Smooth muscle cell (in vitro differentiated cells): ENCODE data around the gene TM2D1. TPM values are rescaled to one million over a fixed set of nuclear protein-coding genes. Genes with fewer than 3 reads are reported as not detected.

Source experiments
- DNase-seq: peaks from one replicate; lab custom pipeline; 2025; ENCODE audit not compliant: unreplicated experiment; lab: John Stamatoyannopoulos, UW
- H2AFZ ChIP-seq: fragments of 200-600 bp; sonication (generic); 2 replicates; pipeline ENCODE4 v1.6.0; 2016; ENCODE audit warnings: antibody characterized with exemption, low read depth, mild to moderate bottlenecking
- H3F3A ChIP-seq: fragments of 200-600 bp; sonication (generic); 2 replicates; pipeline ENCODE4 v1.6.0; 2017; ENCODE audit warnings: antibody characterized with exemption, low read depth
- H3K27ac ChIP-seq: fragments of 200-600 bp; sonication (generic); 2 replicates; pipeline ENCODE4 v1.5.1; 2016; ENCODE audit warnings: low read depth, mild to moderate bottlenecking
- H3K27me3 ChIP-seq: fragments of 200-600 bp; sonication (generic); 2 replicates; pipeline ENCODE4 v1.6.1; 2016; ENCODE audit warnings: low read depth, mild to moderate bottlenecking
- H3K36me3 ChIP-seq: fragments of 200-600 bp; sonication (generic); 2 replicates; pipeline ENCODE4 v1.5.1; 2016; ENCODE audit warnings: low read depth
- H3K4me1 ChIP-seq: fragments of 200-600 bp; sonication (generic); 2 replicates; pipeline ENCODE4 v1.5.1; 2016; ENCODE audit warnings: low read depth
- H3K4me2 ChIP-seq: fragments of 200-600 bp; sonication (generic); 2 replicates; pipeline ENCODE4 v1.6.0; 2016; ENCODE audit warnings: mild to moderate bottlenecking
- H3K4me3 ChIP-seq: fragments of 200-600 bp; sonication (generic); 2 replicates; pipeline ENCODE4 v1.5.1; 2016; ENCODE audit warnings: mild to moderate bottlenecking
- H3K79me2 ChIP-seq: fragments of 200-600 bp; sonication (generic); 2 replicates; pipeline ENCODE4 v1.6.0; 2016; ENCODE audit warnings: low read depth, mild to moderate bottlenecking
- H3K9ac ChIP-seq: fragments of 200-600 bp; sonication (generic); 2 replicates; pipeline ENCODE4 v1.6.0; 2016; ENCODE audit warnings: low read depth
- H3K9me3 ChIP-seq: fragments of 200-600 bp; sonication (generic); replicated peaks from 2 replicates; pipeline ENCODE4 v1.5.1; 2016; ENCODE audit warnings: low read depth
- H4K20me1 ChIP-seq: fragments of 200-600 bp; sonication (generic); 2 replicates; pipeline ENCODE4 v1.6.0; 2016; ENCODE audit warnings: low read depth
- CTCF ChIP-seq: fragments of 200-600 bp; sonication (generic); IDR thresholded peaks from 2 replicates; pipeline ENCODE4 v1.5.1; 2017; ENCODE audit warnings: borderline replicate concordance, mild to moderate bottlenecking, antibody characterized with exemption; ENCODE audit not compliant: insufficient read depth, poor library complexity, severe bottlenecking
- WGBS: methylation state at CpG from one replicate; pipeline ENCODE4 v1.1.7; 2016; ENCODE audit warnings: low lambda C conversion rate; 5-methylcytosine and 5-hydroxymethylcytosine counted together
- polyA plus RNA-seq: library from polyadenylated mRNA; unstranded; fragments of >200 nt; fragmentation: Nextera tagmentation; extraction: Ambion mirVana; gene quantifications from 2 replicates; pipeline ENCODE4 v1.2.1, GENCODE V29; 2016
- total RNA-seq: library from RNA; depleted of rRNA; stranded (reverse); fragments of >200 nt; gene quantifications from 2 replicates; pipeline ENCODE4 v1.2.3, GENCODE V29; 2014

TM2D1 gene
- total and polyA plus RNA-seq, 2 experiments from 2014 or later, result 74.1 to 107 TPM

- Histone ChIP-seq H4K20me1 (no peaks in the 10 kb centered on the region), H3K36me3 (no peaks in the 10 kb centered on the region), H3K4me3 (no peak overlapping the region), H3K9ac (no peak overlapping the region), H3K27ac (no peak overlapping the region), H3K9me3 (no peaks in the 10 kb centered on the region), H3K27me3 (no peaks in the 10 kb centered on the region), H2AFZ (no peak overlapping the region), H3F3A (no peaks in the 10 kb centered on the region), H3K4me2 (no peak overlapping the region), H3K79me2 (peaks cover 16% of the 10 kb centered on the region), H3K4me1 (no peaks in the 10 kb centered on the region)
- no peak for DNase-seq
- 78% methylated on average over 3 of the region's 3 CpGs for WGBS
- TF ChIP-seq CTCF, result no peak
Measured at GRCh38 chr1:61756773-61757172, 31.8 kb upstream of the TM2D1 start.

GRCh38 chr1:61754545-61754944 lies 29.6 kb upstream of the TM2D1 start:
- Histone ChIP-seq H3F3A (no peaks in the 10 kb centered on the region), H4K20me1 (no peaks in the 10 kb centered on the region), H3K4me1 (no peaks in the 10 kb centered on the region), H3K36me3 (no peaks in the 10 kb centered on the region), H2AFZ (no peak overlapping the region), H3K27me3 (no peaks in the 10 kb centered on the region), H3K27ac (peak overlapping the region; percentile 67), H3K9ac (no peak overlapping the region), H3K79me2 (peaks cover 7% of the 10 kb centered on the region), H3K9me3 (no peaks in the 10 kb centered on the region), H3K4me2 (no peak overlapping the region), H3K4me3 (no peak overlapping the region)
- no peak for TF ChIP-seq CTCF
- 55% methylated on average over 4 of the region's 4 CpGs for WGBS
- no peak for DNase-seq

GRCh38 chr1:61753998-61754508 lies 29.1 kb upstream of the TM2D1 start:
- H3K27me3 ChIP-seq, result no peaks in the 10 kb centered on the region
- H2AFZ ChIP-seq, result no peak overlapping the region
- H3K79me2 ChIP-seq, result peaks cover 7% of the 10 kb centered on the region
- DNase-seq, result no peak
- WGBS, result 90% methylated on average over 1 of the region's 1 CpG
- no peak overlapping the region for H3K4me2 ChIP-seq
- no peaks in the 10 kb centered on the region for H3K4me1 ChIP-seq
- no peaks in the 10 kb centered on the region for H3K36me3 ChIP-seq
- H3K9ac ChIP-seq, result no peak overlapping the region
- no peak for TF ChIP-seq CTCF
- no peaks in the 10 kb centered on the region for H3F3A ChIP-seq
- H3K4me3 ChIP-seq, result no peak overlapping the region
- no peaks in the 10 kb centered on the region for H4K20me1 ChIP-seq
- no peaks in the 10 kb centered on the region for H3K9me3 ChIP-seq
- H3K27ac ChIP-seq, result peak overlapping the region; percentile 67

GRCh38 chr1:61752921-61753389 lies 28.0 kb upstream of the TM2D1 start:
- no peak for DNase-seq
- Histone ChIP-seq H3K4me2 (no peak overlapping the region), H2AFZ (no peak overlapping the region), H3K9me3 (no peaks in the 10 kb centered on the region), H3K9ac (no peak overlapping the region), H3K27ac (no peak overlapping the region), H3K4me1 (no peaks in the 10 kb centered on the region), H3K27me3 (no peaks in the 10 kb centered on the region), H4K20me1 (no peaks in the 10 kb centered on the region), H3K79me2 (peaks cover 13% of the 10 kb centered on the region), H3K4me3 (no peak overlapping the region), H3K36me3 (no peaks in the 10 kb centered on the region), H3F3A (no peaks in the 10 kb centered on the region)
- WGBS, result 66% methylated on average over 1 of the region's 1 CpG
- TF ChIP-seq CTCF, result no peak
